ENCODE measurements around the gene HKDC1. TPM values are rescaled to one million over a fixed set of nuclear protein-coding genes. Genes with fewer than 3 reads are reported as not detected.

Gene HKDC1
- total RNA-seq, 1 experiment from 2014 or later, result 1.7 TPM

DNA sequence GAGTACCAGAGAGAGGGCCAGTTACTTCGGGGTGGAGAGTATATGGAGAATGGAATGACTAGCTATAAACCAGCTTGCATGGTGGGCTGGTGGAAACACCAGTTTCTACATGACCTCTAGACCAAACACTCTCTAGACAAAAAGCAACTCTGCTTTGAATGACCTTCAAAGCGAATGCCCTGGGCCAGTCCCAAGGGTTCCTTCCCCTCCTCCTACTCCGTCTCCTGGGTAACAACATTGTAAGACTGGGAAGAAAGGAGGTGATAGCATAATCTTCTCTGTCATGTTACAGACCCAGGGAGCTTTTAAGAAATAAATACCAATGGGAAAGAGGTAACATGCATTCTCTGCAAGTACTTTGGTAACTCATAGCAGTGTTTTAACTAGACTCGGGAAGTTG, 65.6 kb downstream of the HKDC1 start:
- POLR2A ChIA-PET, result no interaction called here

DNA sequence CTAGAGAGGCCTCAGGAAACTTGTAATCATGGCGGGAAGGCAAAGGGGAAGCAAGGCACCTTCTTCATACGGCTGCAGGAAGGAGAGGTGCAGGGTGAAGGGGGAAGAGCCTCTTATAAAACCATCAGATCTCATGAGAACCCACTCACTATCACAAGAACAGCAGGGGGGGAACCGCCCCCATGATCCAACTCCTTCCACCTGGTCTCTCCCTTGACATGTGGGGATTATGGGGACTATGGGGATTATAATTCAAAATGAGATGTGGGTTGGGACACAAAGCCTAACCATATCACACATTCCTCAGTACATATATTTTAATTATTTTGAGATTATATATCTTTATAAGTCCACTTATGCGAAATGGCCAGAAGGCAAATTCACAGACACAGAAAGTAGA, 67.0 kb downstream of the HKDC1 start:
- Histone ChIP-seq H3K79me2 (ENCODE audit: insufficient read depth, low read length) (no peaks in the 10 kb centered on the region), H3K9me3 (ENCODE audit: control insufficient read depth in 1 of 2, insufficient read depth in 1 of 2, low read depth in 1 of 2, low read length in 2 of 2) (no peaks in the 10 kb centered on the region), H2AFZ (ENCODE audit: low read depth, low read length, poor library complexity, severe bottlenecking) (no peak overlapping the region), H4K20me1 (ENCODE audit: insufficient read depth) (no peaks in the 10 kb centered on the region), H3K27ac (ENCODE audit: low read depth, low read length) (no peak overlapping the region), H3K9ac (ENCODE audit: low read length) (no peak overlapping the region), H3K4me1 (ENCODE audit: control insufficient read depth in 1 of 2, insufficient read depth in 2 of 2, low read length in 2 of 2) (no peaks in the 10 kb centered on the region), H3K9me2 (ENCODE audit: insufficient read depth) (no peaks in the 10 kb centered on the region), H3K4me2 (ENCODE audit: low read length) (no peak overlapping the region), H3K4me3 (replicated peaks in 1 of 2; ENCODE audit: low read depth in 1 of 2, low read length in 2 of 2) (no peak overlapping the region), H3K27me3 (ENCODE audit: insufficient read depth, low read length) (no peaks in the 10 kb centered on the region), H3K36me3 (ENCODE audit: control insufficient read depth in 1 of 2, insufficient read depth in 2 of 2, low read length in 2 of 2) (no peaks in the 10 kb centered on the region)
- ChIA-PET CTCF (no interaction called here), POLR2A (no interaction called here), RAD21 (ENCODE audit: low non-redundant PET in 1 of 2, low total read pairs in 2 of 2, uncharacterized antibody in 2 of 2, unreplicated experiment in 2 of 2) (no interaction called here)
- ATAC-seq (no peak), DNase-seq (ENCODE audit: low read depth, low spot score) (no peak)
- no TSS peak for BruUV-seq (replicated peaks)
- intact Hi-C loops (cut with micrococcal nuclease), result no loop called here
- TF ChIP-seq SRF (IDR thresholded peaks at IDR 0.05; ENCODE audit: low read depth) (no peak), EZH2phosphoT487 (IDR thresholded peaks at IDR 0.05; ENCODE audit: borderline replicate concordance) (no peak), JUND (IDR thresholded peaks at IDR 0.05) (no peak), TCF7L2 (IDR thresholded peaks at IDR 0.05; ENCODE audit: borderline replicate concordance, extremely low read depth, insufficient read depth, insufficient read length) (no peak), POLR2A (IDR thresholded peaks at IDR 0.05; ENCODE audit: borderline replicate concordance, extremely low read depth, insufficient read depth, insufficient read length) (no peak), EGR1 (IDR thresholded peaks at IDR 0.05; ENCODE audit: low read depth) (no peak), SP1 (IDR thresholded peaks at IDR 0.05; ENCODE audit: low read depth) (no peak), ZNF274 (IDR thresholded peaks at IDR 0.05; ENCODE audit: low read depth, low read length) (no peak), POLR2AphosphoS5 (IDR thresholded peaks at IDR 0.05; ENCODE audit: low read depth, low read length) (no peak), CBX3 (IDR thresholded peaks at IDR 0.05; ENCODE audit: low read depth) (no peak), SIN3A (IDR thresholded peaks at IDR 0.05; ENCODE audit: low read depth) (no peak)
- TF ChIP-seq, protein P1, sequence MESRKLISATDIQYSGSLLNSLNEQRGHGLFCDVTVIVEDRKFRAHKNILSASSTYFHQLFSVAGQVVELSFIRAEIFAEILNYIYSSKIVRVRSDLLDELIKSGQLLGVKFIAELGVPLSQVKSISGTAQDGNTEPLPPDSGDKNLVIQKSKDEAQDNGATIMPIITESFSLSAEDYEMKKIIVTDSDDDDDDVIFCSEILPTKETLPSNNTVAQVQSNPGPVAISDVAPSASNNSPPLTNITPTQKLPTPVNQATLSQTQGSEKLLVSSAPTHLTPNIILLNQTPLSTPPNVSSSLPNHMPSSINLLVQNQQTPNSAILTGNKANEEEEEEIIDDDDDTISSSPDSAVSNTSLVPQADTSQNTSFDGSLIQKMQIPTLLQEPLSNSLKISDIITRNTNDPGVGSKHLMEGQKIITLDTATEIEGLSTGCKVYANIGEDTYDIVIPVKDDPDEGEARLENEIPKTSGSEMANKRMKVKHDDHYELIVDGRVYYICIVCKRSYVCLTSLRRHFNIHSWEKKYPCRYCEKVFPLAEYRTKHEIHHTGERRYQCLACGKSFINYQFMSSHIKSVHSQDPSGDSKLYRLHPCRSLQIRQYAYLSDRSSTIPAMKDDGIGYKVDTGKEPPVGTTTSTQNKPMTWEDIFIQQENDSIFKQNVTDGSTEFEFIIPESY (IDR thresholded peaks at IDR 0.05; ENCODE audit: extremely low read depth, insufficient replicate concordance, low read length), result no peak
- TF ChIP-seq, protein P2, sequence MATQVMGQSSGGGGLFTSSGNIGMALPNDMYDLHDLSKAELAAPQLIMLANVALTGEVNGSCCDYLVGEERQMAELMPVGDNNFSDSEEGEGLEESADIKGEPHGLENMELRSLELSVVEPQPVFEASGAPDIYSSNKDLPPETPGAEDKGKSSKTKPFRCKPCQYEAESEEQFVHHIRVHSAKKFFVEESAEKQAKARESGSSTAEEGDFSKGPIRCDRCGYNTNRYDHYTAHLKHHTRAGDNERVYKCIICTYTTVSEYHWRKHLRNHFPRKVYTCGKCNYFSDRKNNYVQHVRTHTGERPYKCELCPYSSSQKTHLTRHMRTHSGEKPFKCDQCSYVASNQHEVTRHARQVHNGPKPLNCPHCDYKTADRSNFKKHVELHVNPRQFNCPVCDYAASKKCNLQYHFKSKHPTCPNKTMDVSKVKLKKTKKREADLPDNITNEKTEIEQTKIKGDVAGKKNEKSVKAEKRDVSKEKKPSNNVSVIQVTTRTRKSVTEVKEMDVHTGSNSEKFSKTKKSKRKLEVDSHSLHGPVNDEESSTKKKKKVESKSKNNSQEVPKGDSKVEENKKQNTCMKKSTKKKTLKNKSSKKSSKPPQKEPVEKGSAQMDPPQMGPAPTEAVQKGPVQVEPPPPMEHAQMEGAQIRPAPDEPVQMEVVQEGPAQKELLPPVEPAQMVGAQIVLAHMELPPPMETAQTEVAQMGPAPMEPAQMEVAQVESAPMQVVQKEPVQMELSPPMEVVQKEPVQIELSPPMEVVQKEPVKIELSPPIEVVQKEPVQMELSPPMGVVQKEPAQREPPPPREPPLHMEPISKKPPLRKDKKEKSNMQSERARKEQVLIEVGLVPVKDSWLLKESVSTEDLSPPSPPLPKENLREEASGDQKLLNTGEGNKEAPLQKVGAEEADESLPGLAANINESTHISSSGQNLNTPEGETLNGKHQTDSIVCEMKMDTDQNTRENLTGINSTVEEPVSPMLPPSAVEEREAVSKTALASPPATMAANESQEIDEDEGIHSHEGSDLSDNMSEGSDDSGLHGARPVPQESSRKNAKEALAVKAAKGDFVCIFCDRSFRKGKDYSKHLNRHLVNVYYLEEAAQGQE (IDR thresholded peaks at IDR 0.05; ENCODE audit: low read depth), result no peak
- TF ChIP-seq, protein P3, sequence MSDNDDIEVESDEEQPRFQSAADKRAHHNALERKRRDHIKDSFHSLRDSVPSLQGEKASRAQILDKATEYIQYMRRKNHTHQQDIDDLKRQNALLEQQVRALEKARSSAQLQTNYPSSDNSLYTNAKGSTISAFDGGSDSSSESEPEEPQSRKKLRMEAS (IDR thresholded peaks at IDR 0.05), result no peak

More for the DNA sequence above, 65.6 kb downstream of the HKDC1 start:
- BruUV-seq (replicated peaks), result no TSS peak
- no peaks in the 10 kb centered on the region for H4K20me1 ChIP-seq (ENCODE audit: insufficient read depth)
- CTCF ChIA-PET, result no interaction called here
- H3K36me3 ChIP-seq (ENCODE audit: control insufficient read depth in 1 of 2, insufficient read depth in 2 of 2, low read length in 2 of 2), result no peaks in the 10 kb centered on the region
- intact Hi-C loops (cut with micrococcal nuclease), result no loop called here
- DNase-seq (ENCODE audit: low read depth, low spot score) (no peak), ATAC-seq (no peak)
- H3K27ac ChIP-seq (ENCODE audit: low read depth, low read length), result no peak overlapping the region
- H3K9me3 ChIP-seq (ENCODE audit: control insufficient read depth in 1 of 2, insufficient read depth in 1 of 2, low read depth in 1 of 2, low read length in 2 of 2), result no peaks in the 10 kb centered on the region
- no peaks in the 10 kb centered on the region for H3K27me3 ChIP-seq (ENCODE audit: insufficient read depth, low read length)
- RAD21 ChIA-PET (ENCODE audit: low non-redundant PET in 1 of 2, low total read pairs in 2 of 2, uncharacterized antibody in 2 of 2, unreplicated experiment in 2 of 2), result no interaction called here
- H3K4me1 ChIP-seq (ENCODE audit: control insufficient read depth in 1 of 2, insufficient read depth in 2 of 2, low read length in 2 of 2), result no peaks in the 10 kb centered on the region
- no peaks in the 10 kb centered on the region for H3K79me2 ChIP-seq (ENCODE audit: insufficient read depth, low read length)
- no peak overlapping the region for H2AFZ ChIP-seq (ENCODE audit: low read depth, low read length, poor library complexity, severe bottlenecking)
- TF ChIP-seq POLR2A (IDR thresholded peaks at IDR 0.05; ENCODE audit: borderline replicate concordance, extremely low read depth, insufficient read depth, insufficient read length) (no peak), JUND (IDR thresholded peaks at IDR 0.05) (no peak), CBX3 (IDR thresholded peaks at IDR 0.05; ENCODE audit: low read depth) (no peak), EZH2phosphoT487 (IDR thresholded peaks at IDR 0.05; ENCODE audit: borderline replicate concordance) (no peak), SP1 (IDR thresholded peaks at IDR 0.05; ENCODE audit: low read depth) (no peak), CEBPB (IDR thresholded peaks at IDR 0.05; ENCODE audit: low read depth) (no peak), ZFX (IDR thresholded peaks at IDR 0.05) (no peak), FOSL1 (IDR thresholded peaks at IDR 0.05; ENCODE audit: low read depth) (no peak)
- no peak overlapping the region for H3K9ac ChIP-seq (ENCODE audit: low read length)
- H3K4me3 ChIP-seq (replicated peaks in 1 of 2; ENCODE audit: low read depth in 1 of 2, low read length in 2 of 2), result no peak overlapping the region
- no peak overlapping the region for H3K4me2 ChIP-seq (ENCODE audit: low read length)
- H3K9me2 ChIP-seq (ENCODE audit: insufficient read depth), result no peaks in the 10 kb centered on the region
